ENCODE data around the gene PAX6. TPM values are rescaled to one million over a fixed set of nuclear protein-coding genes. Genes with fewer than 3 reads are reported as not detected.

PAX6 gene
- polyA plus RNA-seq, 3 donors: not detected

DNA sequence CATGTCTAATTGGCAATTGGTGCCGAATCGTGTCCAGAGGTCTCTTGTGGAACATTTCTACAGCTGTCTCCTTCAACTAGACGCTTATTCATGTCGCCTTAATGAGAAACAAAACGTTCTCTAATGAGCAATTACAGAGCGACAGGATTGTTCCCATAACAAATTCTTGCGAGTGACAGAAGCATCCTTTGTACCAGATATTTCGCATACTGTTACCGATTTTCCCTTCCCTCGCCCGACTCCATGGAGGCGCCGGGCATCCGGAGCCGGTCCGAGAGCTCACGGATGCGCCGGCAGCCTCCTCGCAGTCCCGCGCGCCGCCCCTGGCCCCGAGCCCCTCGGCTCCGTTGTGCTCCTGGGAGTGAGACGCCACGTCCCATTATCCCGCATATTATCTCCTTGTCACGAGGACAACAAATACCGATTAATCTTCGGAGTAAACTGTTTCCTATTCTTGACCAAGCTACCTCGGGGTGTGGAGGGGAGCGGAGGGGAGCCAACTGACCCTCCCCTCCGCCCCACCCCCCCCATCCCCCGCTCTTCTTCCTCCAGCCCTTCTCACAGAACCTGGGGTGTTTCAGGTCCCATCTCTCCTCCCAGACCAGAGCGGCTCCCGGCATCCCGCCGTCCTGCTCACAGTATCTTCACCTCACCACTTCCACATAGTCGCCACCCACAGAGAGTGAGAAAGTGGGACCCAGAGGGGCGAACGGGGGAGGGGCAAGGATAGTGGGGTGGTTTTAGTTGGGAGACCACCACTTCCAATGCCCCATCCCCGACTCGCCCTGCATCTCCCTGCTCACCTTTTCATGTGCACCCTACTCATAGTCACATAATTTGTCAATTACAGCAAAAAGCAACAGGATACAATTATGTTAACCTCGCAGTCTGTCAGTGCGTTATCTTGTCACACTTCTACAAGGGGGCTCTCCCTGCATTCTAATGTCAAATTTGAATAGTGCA, 11.4 kb downstream of the PAX6 start:
- no peak for DNase-seq (ENCODE audit: low read depth in 3 of 3, low spot score in 2 of 3)

DNA sequence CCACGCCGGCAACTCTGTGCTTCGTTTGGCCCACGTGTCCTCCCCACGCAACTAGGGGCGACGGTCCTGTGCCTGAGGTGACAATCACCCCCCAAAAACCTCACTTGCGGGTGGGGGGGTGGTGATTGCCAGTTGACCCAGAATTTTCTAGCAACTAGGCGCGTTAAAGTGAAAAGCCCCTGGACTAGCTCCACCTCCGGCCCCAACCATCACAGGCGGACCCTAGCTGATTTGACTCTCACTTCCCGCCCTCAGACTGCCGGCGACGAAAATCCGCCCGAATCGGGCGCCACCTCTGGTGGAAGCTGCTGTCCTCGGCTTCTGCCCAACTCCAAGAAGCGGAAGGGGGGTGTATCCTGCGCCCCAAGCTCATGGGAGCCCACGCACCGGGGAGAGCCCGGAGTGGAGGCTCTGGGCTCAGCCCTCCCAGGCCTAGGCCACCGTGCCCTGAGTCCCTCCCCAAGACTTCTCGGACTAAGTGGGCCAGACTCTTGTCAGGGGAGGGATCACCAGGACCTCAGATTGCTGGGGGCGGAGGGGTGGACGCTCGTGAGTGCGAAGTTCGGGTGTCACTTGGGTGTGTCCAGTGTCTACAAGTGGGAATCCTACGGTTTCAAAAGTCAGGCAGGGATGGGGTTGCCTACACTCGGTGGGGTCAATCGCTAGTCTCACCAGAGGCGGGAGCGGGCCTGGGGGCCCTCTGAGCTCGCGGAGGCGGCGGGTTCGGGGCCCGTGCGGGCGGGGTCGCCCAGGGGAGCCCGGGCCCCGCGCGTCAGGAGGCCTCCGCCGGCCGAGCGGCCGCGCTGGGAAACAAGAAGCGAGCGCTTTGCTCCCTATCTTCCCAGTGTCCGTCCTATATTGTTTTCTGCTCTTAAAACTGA, 12.3 kb downstream of the PAX6 start:
- no peak for DNase-seq (ENCODE audit: low read depth in 3 of 3, low spot score in 2 of 3)

DNA sequence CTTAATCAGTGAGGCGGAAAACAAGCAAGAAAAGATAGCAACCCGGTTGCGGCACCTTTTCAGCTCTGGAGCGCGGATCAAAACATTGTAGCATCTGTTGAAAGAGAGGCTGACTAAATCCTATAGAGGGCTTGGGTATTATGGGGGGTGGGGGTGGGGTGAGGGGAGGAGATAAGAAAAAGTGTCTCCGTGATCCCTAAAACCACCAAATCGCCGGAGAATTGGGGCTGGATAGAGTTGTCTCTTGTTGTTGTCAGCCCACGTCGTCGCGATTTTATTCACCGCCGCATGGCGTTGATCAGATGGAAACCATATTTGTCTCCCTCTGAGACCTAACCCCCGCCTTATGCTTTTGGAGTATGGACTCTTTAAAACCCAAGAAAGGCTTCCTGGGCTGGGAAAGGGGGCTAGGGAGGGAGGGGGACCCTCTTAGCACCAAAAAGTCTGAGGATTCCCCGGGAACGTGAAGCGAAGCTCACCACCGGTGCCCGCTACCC, 13.0 kb downstream of the PAX6 start:
- DNase-seq (ENCODE audit: low read depth in 3 of 3, low spot score in 2 of 3): no peak

DNA sequence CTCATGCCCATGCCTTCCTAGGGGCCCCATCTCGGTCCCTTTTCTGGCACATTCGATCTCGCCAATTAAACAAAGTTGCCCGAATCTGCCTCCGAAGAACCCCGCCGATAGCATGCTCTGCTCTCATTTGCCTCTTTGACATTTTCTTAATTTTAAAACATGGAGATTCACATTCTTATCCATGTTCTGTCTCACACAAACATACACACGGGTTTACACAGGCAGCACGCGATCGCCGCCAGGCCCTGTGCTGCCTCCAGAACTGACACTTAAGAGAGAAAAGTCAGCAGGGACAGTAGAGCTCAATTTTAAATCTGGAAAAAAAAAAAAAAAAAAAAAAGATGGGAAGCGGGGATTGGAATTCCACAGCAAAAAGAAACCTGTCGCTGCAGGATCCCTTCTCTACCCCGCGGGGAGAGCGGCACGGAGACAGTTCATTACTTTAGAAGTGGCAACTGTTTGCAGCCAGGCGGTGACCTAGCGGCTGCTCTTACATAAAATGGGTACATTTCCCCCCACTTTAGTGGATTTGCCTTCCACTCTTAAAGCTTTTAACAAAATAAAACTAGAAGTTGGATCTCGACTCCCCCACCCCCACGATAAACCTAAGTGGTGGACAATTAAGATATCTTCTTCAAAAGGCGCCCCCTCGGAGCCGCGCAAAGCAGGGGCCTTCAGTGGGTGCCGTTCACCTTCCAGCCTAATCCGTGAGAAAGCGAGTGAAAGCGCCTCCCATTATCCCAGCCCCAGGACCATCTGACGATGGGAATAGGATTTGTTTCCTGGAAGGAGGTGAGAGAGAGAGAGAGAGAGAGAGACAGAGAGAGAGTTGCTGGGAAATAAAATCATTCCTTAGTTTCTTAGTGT, 13.7 kb downstream of the PAX6 start:
- no peak for DNase-seq (ENCODE audit: low read depth in 3 of 3, low spot score in 2 of 3)

DNA sequence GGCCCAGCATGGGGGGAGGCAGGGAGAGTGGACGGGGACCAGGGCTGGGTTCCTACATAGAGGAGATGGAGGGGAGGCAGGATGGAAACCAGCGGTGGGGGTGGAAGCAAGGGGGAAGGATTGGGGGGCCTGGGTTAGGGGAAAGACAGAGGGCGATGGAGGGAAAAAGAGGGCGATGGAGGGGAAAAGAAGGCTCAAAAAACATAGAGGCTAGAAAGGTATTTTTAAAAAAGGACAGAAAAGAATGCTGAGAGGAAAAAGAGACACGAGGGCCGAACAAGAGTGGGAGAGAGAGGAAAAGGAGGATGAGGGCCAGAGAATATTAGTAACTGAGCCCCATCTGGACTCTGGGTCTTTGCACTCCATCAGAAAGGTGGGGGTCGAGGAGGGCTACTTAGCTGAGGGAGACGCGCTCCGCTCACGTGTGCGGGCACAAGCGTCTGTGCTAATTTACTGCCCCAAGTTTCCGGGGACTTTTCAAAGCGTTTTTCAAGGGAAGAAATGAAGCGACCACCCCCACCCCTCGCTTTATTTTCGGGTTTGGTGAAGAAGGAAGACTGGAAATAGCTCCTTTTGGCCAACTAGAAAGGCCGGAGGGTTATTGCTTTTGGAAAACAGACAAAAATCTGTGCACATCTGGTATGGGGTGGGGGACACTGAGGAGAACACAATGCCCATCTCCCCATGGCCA, 14.5 kb downstream of the PAX6 start:
- no peak for DNase-seq (ENCODE audit: low read depth in 3 of 3, low spot score in 2 of 3)

DNA sequence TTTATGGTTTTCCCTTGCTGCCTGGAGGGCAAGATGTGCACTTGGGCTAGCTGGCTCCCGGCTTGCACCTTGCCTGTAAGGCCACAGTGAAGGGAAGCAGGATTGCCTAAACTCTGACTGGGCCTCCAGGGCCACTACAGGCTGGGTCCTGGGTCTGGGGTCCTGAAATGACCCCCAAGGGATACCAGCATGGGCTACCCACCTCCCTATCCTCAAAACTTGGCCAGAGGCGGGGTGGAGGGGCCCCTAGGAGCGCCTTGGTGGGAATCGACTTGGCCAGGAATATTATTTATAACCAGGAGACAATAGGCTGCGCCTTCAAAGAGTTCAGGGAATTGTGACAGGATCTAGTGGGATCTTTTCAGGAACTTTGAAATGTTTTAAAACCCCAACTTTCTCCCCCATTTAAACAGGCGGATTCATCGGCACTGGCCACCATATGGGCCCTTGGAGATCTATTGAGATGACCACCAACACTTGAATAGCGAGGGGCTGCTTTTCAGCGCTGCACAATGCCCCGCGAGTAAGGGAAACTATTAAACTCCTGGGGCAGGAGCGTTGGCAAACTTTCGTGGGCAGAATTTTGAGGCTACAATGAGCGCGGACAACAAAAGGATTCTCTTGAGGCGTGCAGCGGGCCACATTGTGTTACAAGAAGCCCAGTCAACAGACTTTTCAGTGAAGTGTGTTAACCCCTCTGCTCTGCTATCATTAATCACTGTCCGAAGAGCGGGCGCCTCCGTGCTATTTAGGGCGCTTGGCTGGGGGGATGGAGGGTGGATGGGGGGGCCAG, 15.2 kb downstream of the PAX6 start:
- no peak for DNase-seq (ENCODE audit: low read depth in 3 of 3, low spot score in 2 of 3)

DNA sequence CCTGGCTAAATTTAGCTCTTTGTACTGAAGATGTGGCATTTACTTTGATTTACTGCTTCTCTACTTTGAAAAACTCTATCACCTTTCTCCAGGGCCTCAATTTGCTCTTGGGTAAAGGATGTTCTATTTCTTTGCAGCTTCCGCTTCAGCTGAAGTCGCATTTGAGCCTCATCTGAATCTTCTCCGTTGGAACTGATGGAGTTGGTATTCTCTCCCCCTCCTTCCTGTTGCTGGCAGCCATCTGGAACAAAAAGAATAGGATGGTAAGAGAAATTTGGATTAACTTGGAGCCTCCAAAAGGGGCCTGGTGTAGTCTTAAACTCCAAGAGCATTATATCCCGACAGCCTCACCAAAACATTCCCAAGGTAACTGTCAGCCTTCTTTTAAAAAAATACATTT, 16.6 kb downstream of the PAX6 start:
- DNase-seq (ENCODE audit: low read depth in 3 of 3, low spot score in 2 of 3): no peak

DNA sequence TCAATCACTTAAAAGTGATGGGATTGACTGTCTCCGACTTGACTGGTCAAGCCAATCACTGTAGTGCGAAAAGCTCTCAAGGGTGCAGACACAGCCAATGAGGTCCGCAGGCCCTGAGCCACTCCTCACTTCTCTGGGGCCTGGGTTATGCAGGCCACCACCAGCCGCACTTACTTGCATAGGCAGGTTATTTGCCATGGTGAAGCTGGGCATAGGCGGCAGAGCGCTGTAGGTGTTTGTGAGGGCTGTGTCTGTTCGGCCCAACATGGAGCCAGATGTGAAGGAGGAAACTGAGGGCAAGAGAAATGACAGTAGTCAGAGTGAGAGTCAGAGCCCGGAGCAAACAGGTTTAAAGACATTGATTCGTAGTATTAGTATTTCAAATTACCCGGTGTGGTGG, 17.9 kb downstream of the PAX6 start:
- DNase-seq (ENCODE audit: low read depth in 3 of 3, low spot score in 2 of 3): no peak

DNA sequence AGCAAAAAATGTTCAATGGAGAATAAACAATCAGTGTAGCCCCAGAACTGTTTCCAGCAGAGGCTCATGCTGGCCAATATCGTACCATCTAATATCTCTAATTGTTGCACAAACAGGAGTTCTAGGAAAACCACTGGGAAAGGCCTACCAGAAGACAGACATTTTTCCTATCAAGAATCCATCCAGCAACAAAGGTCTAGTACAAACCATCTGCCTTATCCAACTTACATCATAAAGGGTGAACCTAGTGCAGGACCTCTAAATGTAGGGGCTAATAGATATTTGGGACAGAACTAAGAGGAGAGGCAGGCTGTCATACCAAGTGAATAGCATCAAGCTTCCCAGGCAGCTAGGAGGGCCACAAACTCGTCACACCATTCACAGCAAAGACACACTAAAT, 18.7 kb downstream of the PAX6 start:
- no peak for DNase-seq (ENCODE audit: low read depth in 3 of 3, low spot score in 2 of 3)

DNA sequence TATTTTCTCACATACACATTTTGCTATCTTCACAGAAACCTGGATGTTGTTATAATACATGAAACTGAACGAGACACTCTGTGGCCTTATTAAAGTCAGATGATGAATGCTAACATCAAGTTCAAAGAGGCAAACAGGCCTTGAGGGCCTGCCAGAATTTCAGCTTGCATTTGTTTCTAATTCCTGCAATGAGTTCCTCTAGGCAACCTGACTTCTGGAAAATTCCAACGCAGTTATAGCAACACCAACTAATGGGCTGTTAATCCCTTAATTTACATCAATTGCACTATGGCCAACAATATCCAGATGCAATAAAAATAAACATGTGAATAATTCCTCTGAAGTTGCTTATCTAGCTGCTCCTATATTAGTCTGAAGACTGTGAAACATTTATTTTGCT, 19.1 kb downstream of the PAX6 start:
- DNase-seq (ENCODE audit: low read depth in 3 of 3, low spot score in 2 of 3): no peak

DNA sequence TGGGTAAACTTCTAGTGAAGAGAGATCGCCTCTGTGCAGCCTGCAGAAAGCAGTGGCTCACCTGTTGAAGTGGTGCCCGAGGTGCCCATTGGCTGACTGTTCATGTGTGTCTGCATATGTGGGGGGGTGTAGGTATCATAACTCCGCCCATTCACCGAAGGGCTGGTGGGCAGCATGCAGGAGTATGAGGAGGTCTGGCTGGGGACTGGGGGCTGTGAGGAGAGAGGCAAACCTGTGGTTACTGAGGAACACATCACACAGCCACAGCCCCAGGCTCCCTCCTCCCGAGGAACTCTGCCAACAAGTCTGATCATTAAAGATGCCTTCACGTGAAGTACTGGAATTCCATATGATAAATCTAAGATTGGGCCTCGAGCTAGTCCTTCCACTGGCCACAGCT, 20.5 kb downstream of the PAX6 start:
- DNase-seq (ENCODE audit: low read depth in 3 of 3, low spot score in 2 of 3): no peak

DNA sequence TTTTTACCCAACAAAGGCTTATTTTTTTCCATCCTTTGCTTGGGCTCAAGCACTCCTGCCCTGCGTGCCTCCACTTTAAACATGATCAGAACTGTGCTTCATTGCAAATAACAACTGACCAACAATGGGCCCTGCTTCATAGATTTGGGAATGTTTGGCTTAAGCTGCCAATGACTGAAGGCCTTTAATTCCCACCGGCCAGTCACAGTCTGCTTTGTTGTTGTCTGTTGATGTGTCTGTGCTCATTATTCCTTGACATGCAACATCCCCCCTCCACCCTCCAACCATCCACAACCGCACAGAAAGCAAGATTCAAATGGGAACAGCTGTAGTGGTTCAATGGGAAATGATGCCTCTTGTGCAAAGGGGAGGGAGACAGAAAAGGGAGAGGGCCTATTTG, 23.0 kb downstream of the PAX6 start:
- no peak for DNase-seq (ENCODE audit: low read depth in 3 of 3, low spot score in 2 of 3)

DNA sequence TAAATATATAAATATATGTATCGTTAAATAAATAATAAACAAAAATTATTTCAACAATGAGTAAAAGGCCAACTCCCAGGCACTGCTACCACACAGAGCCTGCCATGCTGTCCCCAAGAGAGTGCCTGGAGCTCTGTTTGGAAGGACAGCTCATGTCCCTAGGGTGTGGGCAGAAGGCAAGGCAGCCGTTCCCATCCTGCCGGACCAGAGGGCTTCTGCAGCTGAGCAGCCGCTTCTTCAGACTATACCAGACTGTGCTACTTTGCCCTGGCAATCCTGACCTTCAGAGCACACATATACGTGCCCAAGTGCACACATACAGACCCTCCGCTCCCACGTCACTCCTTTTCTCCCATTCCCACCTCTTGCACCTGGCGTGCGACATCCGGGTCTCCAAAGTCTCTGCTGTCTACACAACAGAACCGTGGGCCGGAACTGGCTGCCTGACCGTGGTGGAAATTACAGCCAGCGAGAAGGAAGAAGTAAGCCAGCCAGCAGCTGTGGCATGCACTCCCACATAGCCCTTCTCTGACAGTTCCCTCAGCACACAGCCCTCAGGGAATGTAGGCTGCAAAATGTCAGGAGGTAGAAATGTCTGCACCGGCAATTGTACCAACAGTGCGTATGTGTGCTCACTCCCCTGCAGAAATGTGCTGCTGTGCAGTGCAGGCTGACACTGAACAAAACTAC, 24.0 kb downstream of the PAX6 start:
- no peak for DNase-seq (ENCODE audit: low read depth in 3 of 3, low spot score in 2 of 3)

DNA sequence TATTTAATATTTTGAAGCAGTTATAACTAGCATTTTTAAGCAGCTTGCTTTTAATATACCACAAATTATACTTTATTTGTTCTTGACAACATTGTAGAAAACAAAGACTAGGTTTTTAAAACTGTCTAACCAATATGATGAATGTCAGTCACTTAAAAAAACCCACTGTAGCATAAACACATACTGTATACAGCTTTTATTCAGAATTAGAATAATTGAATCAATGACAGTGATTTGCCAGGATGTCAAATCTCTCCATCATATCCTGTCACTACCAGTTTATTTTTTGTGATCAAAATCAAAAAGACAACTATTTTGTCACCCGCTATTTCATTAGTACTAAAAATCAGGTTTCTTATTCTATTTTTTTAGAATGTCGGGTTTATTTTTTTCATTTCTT, 26.5 kb downstream of the PAX6 start:
- no peak for DNase-seq (ENCODE audit: low read depth in 3 of 3, low spot score in 2 of 3)

DNA sequence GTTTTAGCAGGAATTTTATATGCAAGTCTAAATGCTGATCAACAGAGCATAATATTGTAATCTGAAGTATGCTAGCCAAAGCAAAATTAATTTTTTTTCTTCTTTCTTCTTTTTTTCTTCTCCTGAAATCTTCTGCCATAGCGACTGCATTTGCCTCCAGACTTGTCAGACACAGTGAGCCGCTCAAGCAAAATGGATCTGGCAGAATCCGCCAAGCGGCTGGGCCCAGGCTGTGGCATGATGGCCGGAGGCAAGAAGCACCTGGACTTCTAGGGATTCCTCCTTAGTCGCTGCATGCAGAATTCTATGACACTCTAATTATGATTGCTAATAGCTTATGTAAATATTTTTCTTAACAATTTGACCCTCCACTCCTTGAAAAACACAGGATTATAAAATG, 27.9 kb downstream of the PAX6 start:
- DNase-seq (ENCODE audit: low read depth in 3 of 3, low spot score in 2 of 3): no peak

DNA sequence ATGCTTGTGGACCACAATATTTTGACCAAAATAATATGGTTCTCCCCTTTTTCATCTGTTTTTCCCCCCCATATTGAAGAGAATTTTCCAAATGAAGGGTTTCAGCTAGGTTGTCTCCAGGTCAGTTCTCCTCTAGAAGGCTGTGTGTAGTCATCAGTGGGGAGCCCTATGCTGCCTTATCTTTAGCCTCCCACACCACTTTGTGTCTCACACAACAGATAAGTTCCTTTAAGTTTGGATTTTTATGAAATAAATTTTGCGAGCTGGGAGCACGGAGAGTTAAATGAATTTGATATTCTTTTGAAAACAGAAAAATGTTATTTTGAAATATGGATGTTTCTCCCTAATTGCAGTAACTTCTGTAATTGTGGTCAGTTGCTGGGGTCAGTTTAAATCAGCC, 28.9 kb downstream of the PAX6 start:
- DNase-seq (ENCODE audit: low read depth in 3 of 3, low spot score in 2 of 3): no peak

DNA sequence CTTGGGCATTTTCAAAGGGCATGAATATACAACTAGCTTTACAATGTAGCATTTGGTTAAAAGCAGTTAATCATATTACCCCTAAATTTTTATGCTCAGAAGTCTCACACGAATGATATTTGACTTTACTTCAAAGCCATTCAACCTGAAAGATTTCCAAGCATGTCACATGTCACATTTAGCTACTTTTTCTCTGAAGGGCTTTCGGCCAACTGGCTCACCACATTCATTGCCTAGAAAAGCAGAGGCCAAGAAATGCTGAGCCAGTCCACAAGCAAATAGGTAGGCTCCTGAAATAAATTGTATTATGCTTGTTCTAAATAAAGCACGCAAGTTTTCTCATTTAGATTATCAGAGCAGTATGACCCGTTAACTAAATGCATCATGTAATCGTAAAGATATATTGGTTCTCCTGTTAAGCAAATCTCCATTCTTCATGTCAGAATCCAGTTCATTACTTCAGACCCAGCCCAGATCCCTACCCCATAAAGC, 30.6 kb downstream of the PAX6 start:
- no peak for DNase-seq (ENCODE audit: low read depth in 3 of 3, low spot score in 2 of 3)

DNA sequence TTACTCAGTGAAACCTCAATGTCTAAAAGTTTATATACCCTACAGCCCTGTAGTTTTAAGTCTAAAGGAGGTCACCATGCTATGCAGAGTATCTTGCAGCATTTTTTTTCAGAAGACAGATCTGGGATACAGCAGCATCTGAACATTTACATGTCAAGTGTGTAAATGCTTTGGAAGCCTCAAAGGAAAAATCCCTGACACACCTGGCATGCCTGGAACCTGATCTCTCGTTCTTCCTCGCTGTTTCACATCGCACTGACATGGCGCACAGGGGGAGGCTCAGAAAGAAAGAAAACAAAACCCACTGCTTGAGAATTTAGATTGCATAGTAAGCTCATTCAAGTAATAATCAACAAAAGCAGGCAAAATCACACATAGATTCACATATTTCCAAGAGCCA, 31.0 kb downstream of the PAX6 start:
- no peak for DNase-seq (ENCODE audit: low read depth in 3 of 3, low spot score in 2 of 3)

Data from right renal cortex interstitium (tissue), 3 donors.